ENCODE data around the gene IFNK.

The IFNK gene

DNA sequence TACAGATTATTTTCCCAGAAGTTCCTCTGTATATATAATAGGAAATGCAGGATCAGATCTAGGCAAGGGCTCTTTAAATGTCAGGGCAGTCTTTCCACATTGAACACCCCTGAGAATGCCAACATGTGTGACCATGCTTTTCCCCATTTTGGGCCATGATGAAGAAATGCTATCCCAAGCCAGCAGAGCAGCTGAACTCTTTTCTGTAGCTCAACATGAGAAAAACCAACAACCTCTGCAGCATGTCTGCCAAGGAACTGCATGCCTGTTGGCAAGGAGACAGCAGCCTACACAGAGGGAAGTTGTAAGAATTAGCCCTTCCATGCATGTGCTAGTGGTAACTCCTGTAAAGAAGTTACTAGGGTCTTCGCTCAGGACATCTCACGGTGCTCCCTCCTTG, 9.5 kb upstream of the IFNK start:
- DNase-seq, result no peak

DNA sequence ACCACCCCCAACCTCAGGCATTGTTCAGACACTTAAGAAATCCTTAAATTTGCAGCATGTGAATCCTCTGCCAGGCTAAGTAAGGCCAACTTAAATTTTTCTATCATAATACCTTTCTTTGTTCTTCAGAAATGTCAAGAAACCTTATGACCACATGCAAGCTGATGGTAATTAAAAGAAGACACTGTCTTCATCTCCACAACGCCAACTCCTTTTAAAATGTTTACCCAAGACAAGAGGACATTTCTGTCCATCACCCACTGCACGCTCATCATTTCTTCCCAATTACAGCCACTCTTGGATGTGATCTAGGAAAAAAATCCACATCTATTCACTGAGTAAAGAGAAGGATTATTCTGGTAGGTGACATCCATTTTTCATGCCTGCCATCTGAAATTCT, 6.1 kb upstream of the IFNK start:
- DNase-seq, result no peak

DNA sequence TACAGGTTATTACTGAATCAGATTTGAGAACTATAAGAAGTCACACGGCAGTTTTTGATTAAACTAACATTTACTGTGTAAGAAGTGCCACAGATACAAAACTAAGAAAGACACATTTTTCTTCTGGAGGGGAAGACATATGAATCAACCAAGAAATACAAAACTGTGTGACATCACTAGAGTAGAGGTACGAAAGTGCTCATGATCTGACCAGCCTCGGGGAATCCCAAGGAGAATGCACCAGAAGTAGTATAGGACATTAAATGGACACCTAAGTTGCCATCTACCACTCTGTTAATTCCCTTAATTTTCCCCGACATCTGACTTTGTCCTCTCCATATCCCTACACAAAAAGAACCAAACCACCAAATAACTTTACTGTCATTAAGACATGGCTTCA, 5.3 kb upstream of the IFNK start:
- DNase-seq, result no peak

DNA sequence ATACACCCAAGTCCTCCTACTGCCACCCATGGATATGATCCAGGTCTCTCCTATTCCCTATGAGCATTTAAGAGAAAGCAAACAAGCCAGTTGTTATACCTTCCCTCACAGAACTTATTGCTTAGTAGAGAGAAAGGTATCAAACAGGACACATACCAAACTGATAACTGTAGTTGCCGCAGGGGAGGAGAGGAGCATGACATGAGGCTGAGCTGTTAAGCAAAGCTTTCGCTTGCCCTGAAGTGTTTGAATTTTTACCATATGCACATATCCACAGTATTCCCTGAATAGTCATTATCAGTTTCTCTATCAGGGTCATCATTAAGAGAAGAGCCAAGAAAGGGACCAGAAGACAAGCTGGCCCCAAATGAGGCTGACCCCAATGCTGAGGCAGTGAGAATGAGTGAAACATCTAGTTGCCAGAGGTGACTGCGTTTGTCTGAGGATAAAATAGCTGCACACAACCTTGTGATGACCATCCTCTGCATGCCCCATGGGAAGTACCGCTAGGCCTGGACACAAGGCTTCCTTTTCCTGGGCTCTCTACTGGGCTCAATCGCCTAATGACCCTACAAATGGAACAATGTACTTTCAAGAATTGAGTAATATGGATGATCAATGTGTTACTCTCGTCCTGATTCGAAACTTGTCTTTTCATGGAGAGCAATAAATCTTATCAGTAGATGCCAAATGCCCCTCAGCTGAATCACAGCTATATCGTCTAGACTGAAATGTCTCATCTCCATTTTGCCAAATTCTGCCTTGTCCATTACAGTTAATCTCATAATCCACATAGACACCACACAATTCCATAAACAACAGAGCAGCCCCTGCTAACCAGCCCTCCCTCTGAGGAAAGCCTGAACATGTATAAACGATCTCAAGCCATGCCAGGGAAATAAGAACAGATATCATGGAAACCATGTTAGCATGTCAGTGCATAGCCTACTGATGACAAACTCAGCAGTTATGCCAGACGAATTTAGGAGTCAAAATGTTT, 4.3 kb upstream of the IFNK start:
- no peak for DNase-seq

DNA sequence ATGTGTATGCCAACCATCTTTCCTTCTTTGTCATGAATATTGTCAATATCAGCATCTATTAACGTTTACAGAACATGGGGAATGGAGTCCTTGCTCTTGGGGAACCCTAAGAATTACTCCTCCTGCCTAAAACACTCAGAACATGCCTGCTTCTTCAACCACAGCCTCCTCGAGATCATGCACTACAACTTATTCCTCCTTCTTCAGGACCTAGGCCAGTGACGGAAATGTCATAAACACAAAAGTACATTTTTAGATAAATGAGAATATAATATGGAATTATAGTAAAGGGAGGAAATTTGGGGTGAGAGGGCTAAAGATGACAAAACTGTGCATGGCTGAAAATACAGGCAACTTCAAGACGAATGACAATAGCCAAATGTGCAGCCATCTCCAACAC, 3.1 kb upstream of the IFNK start:
- no peak for DNase-seq

DNA sequence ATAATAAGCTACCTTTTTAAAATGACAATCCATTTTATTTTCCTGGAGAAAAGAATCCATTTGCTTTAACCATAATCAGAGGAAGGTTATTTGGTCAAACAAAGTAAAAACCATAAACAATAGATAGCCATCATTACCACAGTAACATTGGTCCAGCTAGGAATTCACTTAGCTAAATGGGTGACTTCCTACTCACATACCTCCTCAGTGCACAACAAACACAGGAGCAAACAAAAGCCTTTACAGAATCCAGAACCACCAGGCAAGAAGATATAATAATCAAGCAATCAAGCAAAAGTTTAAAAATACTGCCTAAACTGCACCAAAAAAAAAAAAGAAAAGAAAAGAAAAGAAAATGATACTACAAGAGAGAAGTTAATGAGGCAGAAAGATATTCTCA, 949 bp upstream of the IFNK start:
- no peak for DNase-seq

DNA sequence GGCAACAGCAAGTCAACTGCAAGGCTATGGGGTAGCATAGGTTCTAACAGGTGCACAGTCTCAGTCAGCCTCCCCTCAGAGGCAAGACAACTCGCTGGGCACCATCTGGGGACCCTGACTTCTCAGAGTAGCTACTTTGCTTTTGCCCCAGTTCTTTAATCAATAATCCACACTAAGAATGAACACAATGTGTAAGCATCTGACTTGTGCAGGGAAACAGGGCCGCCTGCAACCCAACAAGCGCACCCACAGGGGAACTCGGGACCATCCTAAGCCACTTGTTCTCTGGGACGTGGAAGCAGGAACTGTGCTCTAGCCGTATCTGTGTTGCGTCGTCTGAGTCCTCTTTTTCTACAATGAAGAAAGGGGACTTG, 3.6 kb downstream of the IFNK start:
- no peak for DNase-seq

DNA sequence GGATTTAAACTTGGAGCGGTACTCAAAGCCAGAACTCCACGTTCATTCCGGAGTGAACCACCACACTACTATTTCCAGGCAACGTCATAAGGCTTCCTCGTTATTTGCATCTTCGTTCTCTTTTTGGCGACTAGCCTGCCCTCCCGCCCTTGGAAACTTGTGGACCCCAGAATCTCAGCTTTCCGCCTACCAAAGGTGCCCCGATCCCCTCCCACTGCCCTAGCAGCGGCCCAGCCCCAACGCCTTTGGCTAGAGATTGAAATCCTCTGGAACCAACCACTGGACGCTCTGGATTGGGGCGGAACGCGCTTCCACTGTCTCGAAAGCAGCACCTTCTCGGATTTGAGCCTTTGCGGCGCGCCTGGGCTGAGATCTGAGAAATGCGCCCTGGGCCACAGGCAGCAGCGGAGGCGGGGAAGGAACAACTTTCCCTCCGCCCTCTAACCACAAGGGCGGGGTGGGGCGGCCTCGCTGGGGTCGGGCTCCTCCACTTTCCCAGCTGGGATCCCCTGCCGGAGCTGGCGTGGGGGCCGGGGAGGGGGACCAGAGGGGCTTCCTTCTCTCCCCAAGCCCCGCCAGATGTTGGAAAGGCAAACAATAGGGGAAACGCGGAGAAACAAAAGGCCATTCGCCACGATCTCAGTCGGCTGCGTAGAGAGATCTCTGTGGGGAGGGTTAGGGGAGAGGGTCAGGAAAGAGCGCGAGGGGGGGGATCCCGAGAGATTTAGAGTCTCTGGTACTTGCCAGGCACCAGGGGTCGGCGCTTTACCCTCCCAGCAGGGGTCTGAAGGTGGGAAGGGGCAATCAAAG, 4.2 kb downstream of the IFNK start:
- DNase-seq, result no peak

DNA sequence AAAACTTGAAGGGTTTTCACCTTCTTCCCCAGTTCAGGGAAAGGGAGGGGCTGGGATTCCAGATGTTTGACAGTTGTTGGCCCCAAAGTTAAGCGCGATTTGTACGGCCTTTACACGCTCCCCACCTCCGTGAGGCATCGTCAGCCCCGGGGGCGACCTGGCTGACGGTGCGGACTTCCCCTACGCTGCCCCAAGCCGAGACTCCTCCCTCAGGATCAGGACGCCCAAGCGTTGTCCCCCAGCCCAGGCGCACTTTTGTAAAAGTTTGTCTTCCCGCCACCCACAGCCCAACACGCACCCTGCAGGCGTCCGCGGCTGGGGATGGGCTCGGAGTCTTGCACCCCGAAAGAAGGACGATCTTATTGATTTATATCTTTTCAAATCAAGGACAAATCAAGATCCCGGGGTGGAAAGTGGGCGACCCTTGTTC, 4.8 kb downstream of the IFNK start:
- no peak for DNase-seq

DNA sequence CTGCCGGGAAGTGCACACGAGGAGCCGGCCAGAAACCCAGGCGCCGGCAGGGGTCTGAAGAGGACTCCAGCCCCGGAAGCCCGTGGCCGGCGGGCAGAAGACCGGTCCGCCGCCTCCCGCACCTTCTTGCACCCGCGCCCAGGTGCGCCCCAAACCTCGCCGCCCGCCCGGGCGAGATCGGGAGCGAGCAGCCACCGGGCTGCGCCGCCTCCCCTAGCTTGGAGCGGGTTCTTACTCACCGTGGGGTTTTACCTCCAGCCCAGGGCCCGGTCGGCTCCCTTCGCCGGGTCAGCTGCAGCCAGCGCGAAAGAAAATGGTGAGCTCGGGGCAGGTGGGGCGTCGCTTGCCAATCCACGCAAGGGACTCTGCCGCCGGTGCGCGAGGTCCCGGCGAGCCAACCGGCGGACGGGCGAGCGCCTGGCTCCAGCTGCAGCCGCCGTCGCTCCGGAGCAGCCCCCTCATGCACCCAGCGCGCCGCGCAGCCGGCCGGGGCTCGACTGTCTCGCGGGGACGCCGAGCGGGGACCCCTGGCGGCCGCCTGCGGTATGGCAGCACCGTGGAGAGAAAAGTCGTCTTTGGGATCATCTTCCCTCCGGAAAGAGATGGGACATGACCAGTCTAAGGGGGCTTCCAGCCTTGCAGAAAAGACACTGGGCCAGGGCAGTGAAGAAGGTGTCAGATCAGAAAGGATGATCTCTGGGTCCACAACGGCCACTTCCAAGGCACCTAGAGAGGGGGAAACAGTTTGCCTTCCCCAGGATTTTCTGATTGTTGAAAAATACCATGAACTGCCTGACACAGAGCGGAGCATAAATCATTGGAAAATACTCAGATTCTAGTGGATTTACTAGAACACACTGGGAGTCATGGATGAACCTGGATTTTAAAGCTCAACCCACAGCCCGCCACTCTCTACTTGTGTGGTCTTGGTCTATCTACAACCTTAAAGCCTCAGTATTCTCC, 5.5 kb downstream of the IFNK start, which contains the start of gene MOB3B:
Gene MOB3B, minus strand, starts transcription at position 499 of the 963 bp plus-strand sequence. CDS start 74,264 bp downstream, outside the sequence.
- DNase-seq, result peak; percentile 21 to 71

DNA sequence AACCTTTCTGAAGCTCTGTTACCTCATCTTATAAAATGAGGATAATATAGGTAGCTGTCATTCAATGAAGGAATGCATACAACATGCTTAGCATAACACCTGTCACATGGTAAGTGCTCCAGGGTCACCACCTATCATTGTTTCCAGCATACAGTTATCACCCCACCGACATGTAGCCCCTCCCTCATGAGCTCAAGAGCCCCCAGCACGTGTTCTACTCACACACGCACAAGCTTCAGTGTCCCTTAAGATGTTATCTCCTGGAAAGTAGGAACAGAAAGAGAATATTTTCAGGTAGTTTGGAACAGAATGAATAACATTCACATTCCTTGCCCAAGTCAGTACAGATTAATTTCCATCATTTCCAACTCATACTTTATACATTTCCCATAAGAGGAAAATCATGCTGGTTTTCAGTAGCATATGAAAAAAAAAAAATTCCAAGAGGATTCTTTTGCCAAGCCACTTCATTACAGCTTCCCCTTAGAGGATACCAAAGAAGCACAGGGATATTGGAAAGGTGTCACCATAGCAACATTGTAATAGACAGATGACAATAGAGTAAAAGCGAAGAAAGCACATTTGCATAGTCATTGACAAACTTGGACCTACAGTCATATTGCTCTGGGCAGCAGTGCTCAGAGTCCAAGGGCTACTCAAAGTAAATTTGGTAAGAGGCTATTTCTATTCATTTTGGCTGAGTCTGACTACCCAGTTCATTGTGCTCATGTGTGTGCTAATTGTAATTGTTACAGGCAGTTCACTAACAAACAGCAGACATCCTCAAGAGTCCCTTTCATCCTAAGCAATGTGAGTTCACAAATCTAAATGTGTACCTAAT, 7.0 kb downstream of the IFNK start:
- no peak for DNase-seq

DNA sequence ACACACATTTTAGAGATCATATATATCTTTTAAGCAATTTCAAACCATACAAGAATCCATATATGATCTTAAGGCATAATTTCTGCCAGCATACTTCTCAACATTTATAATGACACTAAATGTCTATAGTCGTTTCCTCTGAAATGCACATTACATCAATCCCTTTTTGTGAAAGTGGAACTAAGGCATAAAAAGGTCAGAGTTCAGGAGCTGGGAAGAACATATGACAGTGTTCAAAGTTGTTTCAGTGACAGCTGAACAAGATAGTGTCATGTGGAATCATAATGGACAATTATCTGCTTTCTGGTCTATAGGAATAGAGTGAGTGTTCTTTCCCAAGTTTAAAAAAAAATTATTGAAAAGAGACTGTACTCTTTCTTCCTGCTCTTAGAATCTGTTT, 8.0 kb downstream of the IFNK start:
- no peak for DNase-seq

DNA sequence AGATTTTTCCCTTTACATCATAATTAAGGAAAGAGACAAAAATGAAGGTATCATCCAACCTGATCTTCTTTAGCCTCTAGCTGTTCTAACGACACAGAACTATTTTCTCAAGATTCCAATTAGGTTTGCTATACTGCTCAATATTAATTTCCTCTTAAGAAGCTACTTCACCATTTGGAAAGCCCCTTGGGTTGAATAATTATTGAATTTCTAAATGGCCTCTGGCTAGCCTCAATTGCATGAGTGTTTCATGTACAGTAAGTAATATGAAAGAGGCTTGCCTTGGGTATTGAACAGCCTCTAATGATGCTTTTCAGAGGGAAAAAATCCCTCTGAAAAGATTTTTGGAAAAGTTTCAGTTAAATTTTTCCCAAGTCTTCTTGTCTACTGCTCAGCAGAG, 9.2 kb downstream of the IFNK start:
- DNase-seq, result no peak

DNA sequence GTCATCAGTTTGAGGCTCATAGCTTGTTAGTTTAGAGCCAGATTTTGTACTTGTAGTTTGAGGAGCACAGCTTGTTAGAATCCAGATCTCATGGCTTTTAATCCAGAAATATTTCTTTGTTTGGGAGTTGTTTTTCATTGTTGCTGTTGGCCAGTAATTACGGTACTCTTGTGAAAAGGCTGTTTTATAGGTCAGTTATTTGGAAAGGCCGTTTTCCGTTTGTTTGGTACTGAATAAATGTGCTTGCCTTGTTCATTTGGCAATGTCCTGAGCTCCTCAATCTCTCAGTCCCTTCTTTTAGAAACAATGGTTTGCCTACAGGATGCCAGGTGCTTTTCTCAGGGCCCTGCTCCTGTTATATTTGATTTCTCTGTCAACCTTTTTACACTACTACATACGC, 10.0 kb downstream of the IFNK start:
- no peak for DNase-seq

DNA sequence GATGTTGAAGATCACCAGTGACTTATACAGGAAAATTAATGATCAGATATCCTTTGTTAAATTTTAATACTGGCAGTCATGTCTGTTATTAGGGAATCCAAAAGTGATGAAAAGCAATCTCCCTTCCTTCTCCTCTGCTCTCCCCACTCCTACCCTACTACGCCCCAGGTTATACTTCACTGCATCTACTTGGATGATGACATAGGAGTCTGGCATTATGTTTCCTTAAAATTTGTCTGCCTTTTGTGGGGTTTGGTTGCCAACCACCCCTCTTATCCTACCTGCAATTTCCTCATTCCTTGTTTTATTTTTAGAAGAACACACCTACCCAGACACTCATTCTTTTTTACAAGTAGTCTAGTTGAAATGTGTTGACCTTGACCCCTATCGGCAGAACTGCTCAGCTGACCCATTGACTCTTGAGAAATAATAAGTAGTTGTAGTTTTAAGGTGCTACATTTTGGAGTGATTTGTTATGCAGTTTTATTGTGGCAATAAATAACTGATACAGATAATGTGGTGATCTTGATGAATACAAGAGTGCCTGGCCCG, 10.6 kb downstream of the IFNK start:
- no peak for DNase-seq

DNA sequence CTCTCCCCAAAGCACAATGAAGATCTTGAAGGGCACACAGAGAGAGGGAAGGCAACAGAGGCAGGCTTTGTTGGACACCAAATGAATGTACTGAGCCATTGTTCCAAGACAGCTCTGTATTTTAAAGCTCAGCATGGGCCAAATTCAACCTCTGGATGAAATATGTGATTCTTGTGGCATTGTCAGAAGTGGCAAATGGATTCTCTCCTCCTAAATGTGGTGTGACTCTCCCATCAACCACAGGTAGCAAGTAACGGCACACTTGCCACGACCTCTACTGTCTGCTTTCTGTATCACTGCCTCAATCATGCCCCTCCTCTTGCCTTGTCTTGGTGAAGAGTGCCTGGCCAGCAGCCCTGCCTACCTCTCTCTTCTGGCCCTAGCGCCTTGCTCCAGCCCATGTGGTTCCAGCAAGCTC, 11.6 kb downstream of the IFNK start:
- DNase-seq, result no peak

DNA sequence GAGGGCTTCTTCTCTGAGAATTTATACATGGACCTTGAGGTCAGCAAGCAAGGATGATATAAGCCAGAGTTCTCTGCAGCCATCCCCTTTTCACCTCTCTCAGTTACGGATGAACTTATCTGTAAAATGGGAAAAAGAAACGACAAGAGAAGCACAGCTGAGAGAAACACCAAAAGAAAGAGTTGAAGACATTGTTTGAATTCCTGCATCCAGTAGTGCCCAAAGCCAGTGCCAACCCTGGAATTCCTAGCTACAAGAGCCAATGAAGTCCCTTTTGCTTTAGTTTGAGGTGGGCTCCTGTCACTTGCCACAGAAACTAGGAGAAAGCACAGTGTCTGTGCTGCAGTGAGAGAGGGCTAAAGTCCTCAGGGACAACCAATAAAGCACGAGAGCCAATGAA, 12.1 kb downstream of the IFNK start:
- no peak for DNase-seq

DNA sequence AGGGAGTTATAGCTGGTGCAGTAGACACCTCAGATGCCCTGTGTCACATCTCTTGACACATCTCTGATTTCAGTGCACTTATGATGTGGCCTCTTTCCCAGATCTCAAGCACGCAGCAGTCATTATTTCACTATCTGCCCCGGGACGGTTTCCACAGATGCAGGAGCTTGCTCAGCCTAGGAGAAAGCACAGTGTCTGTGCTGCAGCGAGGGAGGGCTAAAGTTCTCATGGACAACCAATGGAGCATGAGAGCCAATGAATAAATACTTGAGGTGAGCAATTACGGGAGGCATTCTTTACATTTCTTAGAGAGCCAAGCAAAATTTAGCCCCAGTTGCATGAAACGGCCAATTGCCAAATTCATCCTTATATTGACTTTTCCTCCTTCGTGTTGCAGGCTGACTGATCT, 12.9 kb downstream of the IFNK start:
- no peak for DNase-seq

DNA sequence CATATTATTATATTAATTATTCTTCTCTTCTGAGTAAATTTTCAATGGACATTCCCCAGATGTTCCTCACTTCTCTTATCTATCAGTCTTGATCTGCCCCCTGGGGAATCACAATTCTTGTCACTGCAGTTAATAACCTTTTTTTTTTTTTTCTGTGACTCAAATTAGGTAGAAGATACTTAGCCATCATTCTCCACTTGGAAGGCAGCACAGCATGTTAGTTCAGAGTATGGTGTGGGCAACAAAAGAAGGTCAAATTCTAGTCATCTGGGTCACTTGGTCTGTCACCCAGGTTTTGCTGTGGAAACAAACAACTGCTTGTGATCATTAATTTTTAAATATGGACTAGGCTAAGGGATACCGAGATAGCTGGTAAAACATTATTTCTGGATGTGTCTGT, 13.7 kb downstream of the IFNK start:
- DNase-seq, result no peak

DNA sequence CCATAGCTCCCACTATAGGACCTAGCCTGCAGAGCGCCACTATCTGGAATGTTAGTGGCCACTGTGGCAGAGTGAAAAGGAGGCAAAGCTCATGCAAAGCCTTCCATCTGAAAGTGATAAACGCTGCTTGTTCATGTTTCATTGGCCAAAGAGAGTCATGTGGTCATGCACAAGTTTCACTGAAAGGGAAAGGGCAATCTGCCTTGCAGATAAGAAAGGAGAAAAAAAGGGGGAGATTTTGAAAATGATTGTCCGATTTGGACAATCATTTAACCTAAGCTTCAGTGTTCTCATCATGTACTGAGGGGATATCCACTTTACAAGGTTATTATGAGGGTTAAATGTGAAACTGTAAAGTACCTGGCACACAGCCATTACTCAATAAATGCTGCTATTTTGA, 14.6 kb downstream of the IFNK start:
- DNase-seq, result no peak
